H9 (cell line): ENCODE data around the gene SLC22A12. TPM values are rescaled to one million over a fixed set of nuclear protein-coding genes. Genes with fewer than 3 reads are reported as not detected.

Source experiments
- DNase-seq: peaks from one replicate; pipeline ENCODE4 v3.0.0-alpha.2; 2017
- H2AFZ ChIP-seq: one replicate; pipeline ENCODE4 v1.6.1; 2013; ENCODE audit warnings: mild to moderate bottlenecking, low read length, control low read depth, moderate library complexity
- H2AK5ac ChIP-seq: 2 replicates; pipeline ENCODE4 v1.6.1; 2013; ENCODE audit warnings: low read length, control low read depth, mixed read lengths; ENCODE audit not compliant: insufficient read length
- H2BK120ac ChIP-seq: one replicate; pipeline ENCODE4 v1.6.1; 2013; ENCODE audit warnings: low read depth, mild to moderate bottlenecking, low read length, control low read depth, inconsistent platforms; ENCODE audit not compliant: poor library complexity, severe bottlenecking
- H2BK12ac ChIP-seq: 2 replicates; pipeline ENCODE4 v1.6.1; 2013; ENCODE audit warnings: low read length, control low read depth, mixed read lengths, low read depth; ENCODE audit not compliant: insufficient read length
- H2BK15ac ChIP-seq: 2 replicates; pipeline ENCODE4 v1.6.1; 2013; ENCODE audit warnings: low read depth, low read length, control low read depth
- H2BK20ac ChIP-seq: one replicate; pipeline ENCODE4 v1.6.1; 2013; ENCODE audit warnings: low read depth, mild to moderate bottlenecking, low read length, control low read depth, inconsistent platforms; ENCODE audit not compliant: poor library complexity, severe bottlenecking
- H2BK5ac ChIP-seq: 2 replicates; pipeline ENCODE4 v1.6.1; 2013; ENCODE audit warnings: low read length, control low read depth, mixed read lengths; ENCODE audit not compliant: insufficient read length
- H3K14ac ChIP-seq: 2 replicates; pipeline ENCODE4 v1.6.1; 2013; ENCODE audit warnings: low read length, control low read depth; ENCODE audit not compliant: insufficient read depth
- H3K18ac ChIP-seq: 2 replicates; pipeline ENCODE4 v1.6.1; 2013; ENCODE audit warnings: low read depth, mild to moderate bottlenecking, mixed read lengths, low read length, control low read depth; ENCODE audit not compliant: insufficient read length
- H3K23ac ChIP-seq: 2 replicates; pipeline ENCODE4 v1.6.1; 2013; ENCODE audit warnings: low read length, control low read depth, mixed read lengths, low read depth; ENCODE audit not compliant: insufficient read length
- H3K23me2 ChIP-seq: 2 replicates; pipeline ENCODE4 v1.6.1; 2013; ENCODE audit warnings: low read depth, mild to moderate bottlenecking, mixed read lengths, low read length, control low read depth; ENCODE audit not compliant: insufficient read length, poor library complexity, severe bottlenecking
- H3K27ac ChIP-seq: 2 replicates; pipeline ENCODE4 v1.5.1; 2013; ENCODE audit warnings: low read length, control low read depth, mixed read lengths, low read depth; ENCODE audit not compliant: insufficient read length
- H3K27me3 ChIP-seq: 2 replicates; pipeline ENCODE4 v1.6.1; 2013; ENCODE audit warnings: low read length, control low read depth, inconsistent platforms; ENCODE audit not compliant: insufficient read depth
- H3K4ac ChIP-seq: 2 replicates; pipeline ENCODE4 v1.6.1; 2013; ENCODE audit warnings: low read depth, mild to moderate bottlenecking, control low read depth, inconsistent platforms, low read length, moderate library complexity
- H3K4me1 ChIP-seq: 2 replicates; pipeline ENCODE4 v1.6.1; 2013; ENCODE audit warnings: low read length, control low read depth, inconsistent platforms; ENCODE audit not compliant: insufficient read depth
- H3K4me2 ChIP-seq: 2 replicates; pipeline ENCODE4 v1.6.1; 2013; ENCODE audit warnings: low read length, control low read depth, mixed read lengths; ENCODE audit not compliant: insufficient read length, insufficient read depth
- H3K56ac ChIP-seq: 2 replicates; pipeline ENCODE4 v1.6.1; 2013; ENCODE audit warnings: low read depth, mild to moderate bottlenecking, mixed read lengths, low read length, control low read depth; ENCODE audit not compliant: insufficient read length
- H3K79me1 ChIP-seq: 2 replicates; pipeline ENCODE4 v1.6.1; 2013; ENCODE audit warnings: low read depth, mild to moderate bottlenecking, moderate library complexity, low read length, control low read depth, inconsistent platforms; ENCODE audit not compliant: insufficient read depth, poor library complexity, severe bottlenecking
- H3K79me2 ChIP-seq: 2 replicates; pipeline ENCODE4 v1.6.1; 2013; ENCODE audit warnings: low read length, control low read depth, inconsistent platforms; ENCODE audit not compliant: insufficient read depth
- H3K9ac ChIP-seq: 2 replicates; pipeline ENCODE4 v1.6.1; 2013; ENCODE audit warnings: low read length, control low read depth, mixed read lengths; ENCODE audit not compliant: insufficient read length; ENCODE audit errors: extremely low read depth
- H3K9me3 ChIP-seq: one replicate; pipeline ENCODE4 v1.6.1; 2013; ENCODE audit warnings: low read depth, low read length, inconsistent platforms; ENCODE audit not compliant: control insufficient read depth
- H3T11ph ChIP-seq: one replicate; pipeline ENCODE4 v1.6.1; 2013; ENCODE audit warnings: mild to moderate bottlenecking, low read length, control low read depth, inconsistent platforms
- H4K20me1 ChIP-seq: one replicate; pipeline ENCODE4 v1.6.1; 2013; ENCODE audit not compliant: control insufficient read depth, insufficient read length, insufficient read depth
- H4K5ac ChIP-seq: 2 replicates; pipeline ENCODE4 v1.6.1; 2013; ENCODE audit warnings: low read depth, mild to moderate bottlenecking, mixed read lengths, low read length, control low read depth; ENCODE audit not compliant: insufficient read length
- H4K8ac ChIP-seq: replicated peaks from 2 replicates; pipeline ENCODE4 v1.6.1; 2013; ENCODE audit warnings: low read length, control low read depth, mixed read lengths, low read depth; ENCODE audit not compliant: insufficient read length
- H4K91ac ChIP-seq: 2 replicates; pipeline ENCODE4 v1.6.1; 2013; ENCODE audit warnings: low read depth, mild to moderate bottlenecking, moderate library complexity, mixed read lengths, low read length, control low read depth; ENCODE audit not compliant: insufficient read length
- H3K27ac Mint-ChIP-seq, 3 experiments: 2 replicates in 2 of 3; 3 replicates in 1 of 3; pipeline ENCODE4 v1.8.0; 2020 to 2021; ENCODE audit warnings: mixed read lengths in 3 of 3, mild to moderate bottlenecking in 1 of 3, moderate library complexity in 1 of 3
- H3K27me3 Mint-ChIP-seq: 2 replicates; pipeline ENCODE4 v1.8.0; 2021; ENCODE audit warnings: low read depth, mild to moderate bottlenecking, moderate library complexity, mixed read lengths
- H3K36me3 Mint-ChIP-seq, 3 experiments: 2 replicates in 2 of 3; 3 replicates in 1 of 3; pipeline ENCODE4 v1.8.0; 2020 to 2021; ENCODE audit warnings: low read depth in 3 of 3, mixed read lengths in 3 of 3; ENCODE audit not compliant: insufficient read depth in 1 of 3
- H3K4me1 Mint-ChIP-seq, 2 experiments: 2 replicates each; pipeline ENCODE4 v1.8.0; 2020; ENCODE audit warnings: mixed read lengths in 2 of 2
- H3K4me3 Mint-ChIP-seq, 2 experiments: 2 replicates in 1 of 2; 3 replicates in 1 of 2; pipeline ENCODE4 v1.8.0; 2020 to 2021; ENCODE audit warnings: mild to moderate bottlenecking in 2 of 2, mixed read lengths in 2 of 2, moderate library complexity in 1 of 2
- H3K9me3 Mint-ChIP-seq, 2 experiments: 2 replicates in 1 of 2; 3 replicates in 1 of 2; pipeline ENCODE4 v1.8.0; 2020; ENCODE audit warnings: mild to moderate bottlenecking in 2 of 2, mixed read lengths in 2 of 2, moderate library complexity in 1 of 2
- WGBS: extraction: QIAGEN DNeasy Blood & Tissue Kit; methylation state at CpG from one replicate; pipeline ENCODE4 v1.1.7; 2013; ENCODE audit warnings: missing lambda C conversion rate, low lambda C conversion rate, mixed read lengths; ENCODE audit not compliant: insufficient read length; ENCODE audit errors: extremely low coverage; 5-methylcytosine and 5-hydroxymethylcytosine counted together
- total RNA-seq: library from RNA; stranded (reverse); gene quantifications from 2 replicates; pipeline ENCODE4 v1.2.1, GENCODE V29; 2021
- TF ChIP-seq, protein P1 (sequence below): fragments of 200-600 bp; sonication (generic); conservative IDR thresholded peaks from 3 replicates; pipeline ENCODE4 v1.8.0; 2021; ENCODE audit warnings: antibody characterized with exemption, mild to moderate bottlenecking

Gene SLC22A12
- total RNA-seq, 1 experiment from 2014 or later: not detected

DNA sequence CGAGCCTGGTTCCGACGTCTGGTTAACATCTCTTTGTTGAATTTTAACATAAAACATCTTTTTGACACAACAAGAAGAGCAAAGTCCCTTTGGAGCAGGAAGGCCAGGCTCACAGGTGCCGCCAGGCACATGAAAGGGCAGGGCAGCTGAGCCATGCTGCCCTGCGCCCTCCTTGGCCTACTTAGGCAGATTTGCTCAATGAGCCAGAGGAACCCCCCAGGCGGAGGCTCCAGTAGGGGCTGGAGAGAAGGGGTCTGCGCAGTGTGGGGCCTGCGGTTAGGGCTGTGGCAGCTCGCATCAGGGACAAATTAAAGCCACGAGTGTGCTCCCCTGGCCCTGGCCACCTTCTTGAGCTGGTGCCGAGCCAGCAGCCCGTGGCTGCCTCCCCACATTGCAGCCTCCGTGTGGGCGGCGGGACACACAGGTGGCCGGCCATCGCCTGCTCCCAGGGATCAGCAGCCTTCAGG is 9.9 kb upstream of the SLC22A12 start:
- H3K9ac ChIP-seq: no peak overlapping the region
- WGBS: no CpG with 5 or more reads among the region's 17 CpGs
- H3K4ac ChIP-seq: no peak overlapping the region
- no peak overlapping the region for H4K8ac ChIP-seq
- no peak overlapping the region for H3K56ac ChIP-seq
- DNase-seq: no peak
- no peaks in the 10 kb centered on the region for H3K23me2 ChIP-seq
- no peak overlapping the region for H3K14ac ChIP-seq
- no peak overlapping the region for H2BK120ac ChIP-seq
- H2AK5ac ChIP-seq: no peak overlapping the region
- H3K23ac ChIP-seq: no peak overlapping the region
- H2BK5ac ChIP-seq: no peak overlapping the region
- peaks cover 0 to 2% of the 10 kb centered on the region in 2 experiments; a peak in 1 of 5 replicates for H3K9me3 Mint-ChIP-seq
- H4K5ac ChIP-seq: no peak overlapping the region
- H3K27me3 Mint-ChIP-seq: peaks cover 36% of the 10 kb centered on the region
- H3K36me3 Mint-ChIP-seq: no peaks in the 10 kb centered on the region
- H4K20me1 ChIP-seq: no peaks in the 10 kb centered on the region
- H3K27me3 ChIP-seq: no peaks in the 10 kb centered on the region; the same call in 1 of the 2 replicates
- no peak overlapping the region for H2BK12ac ChIP-seq
- no peak overlapping the region for H3K18ac ChIP-seq
- no peak overlapping the region for H2AFZ ChIP-seq
- no peak overlapping the region for H3T11ph ChIP-seq
- H3K27ac Mint-ChIP-seq: no peak overlapping the region
- H3K79me1 ChIP-seq: no peaks in the 10 kb centered on the region
- no peak overlapping the region for H3K4me3 Mint-ChIP-seq
- H3K27ac ChIP-seq: no peak overlapping the region
- H2BK15ac ChIP-seq: no peak overlapping the region
- TF ChIP-seq, protein P1, sequence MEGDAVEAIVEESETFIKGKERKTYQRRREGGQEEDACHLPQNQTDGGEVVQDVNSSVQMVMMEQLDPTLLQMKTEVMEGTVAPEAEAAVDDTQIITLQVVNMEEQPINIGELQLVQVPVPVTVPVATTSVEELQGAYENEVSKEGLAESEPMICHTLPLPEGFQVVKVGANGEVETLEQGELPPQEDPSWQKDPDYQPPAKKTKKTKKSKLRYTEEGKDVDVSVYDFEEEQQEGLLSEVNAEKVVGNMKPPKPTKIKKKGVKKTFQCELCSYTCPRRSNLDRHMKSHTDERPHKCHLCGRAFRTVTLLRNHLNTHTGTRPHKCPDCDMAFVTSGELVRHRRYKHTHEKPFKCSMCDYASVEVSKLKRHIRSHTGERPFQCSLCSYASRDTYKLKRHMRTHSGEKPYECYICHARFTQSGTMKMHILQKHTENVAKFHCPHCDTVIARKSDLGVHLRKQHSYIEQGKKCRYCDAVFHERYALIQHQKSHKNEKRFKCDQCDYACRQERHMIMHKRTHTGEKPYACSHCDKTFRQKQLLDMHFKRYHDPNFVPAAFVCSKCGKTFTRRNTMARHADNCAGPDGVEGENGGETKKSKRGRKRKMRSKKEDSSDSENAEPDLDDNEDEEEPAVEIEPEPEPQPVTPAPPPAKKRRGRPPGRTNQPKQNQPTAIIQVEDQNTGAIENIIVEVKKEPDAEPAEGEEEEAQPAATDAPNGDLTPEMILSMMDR: no peak
- peaks cover 0 to 4% of the 10 kb centered on the region in 2 experiments; a peak in 2 of 4 replicates for H3K4me1 Mint-ChIP-seq
- H3K79me2 ChIP-seq: no peaks in the 10 kb centered on the region
- no peaks in the 10 kb centered on the region for H3K9me3 ChIP-seq
- no peak overlapping the region for H3K4me2 ChIP-seq
- no peaks in the 10 kb centered on the region for H3K4me1 ChIP-seq
- no peak overlapping the region for H2BK20ac ChIP-seq
- H4K91ac ChIP-seq: no peak overlapping the region
